HepG2 (cell line): Measurements from ENCODE around the gene SLU7. TPM values are rescaled to one million over a fixed set of nuclear protein-coding genes. Genes with fewer than 3 reads are reported as not detected.

Experiments
- ATAC-seq: fragments of 200-7000 bp; cut with Tn5 transposase; 3 replicates; pipeline ENCODE4 v1.9.1; 2020; ENCODE audit warnings: mild to moderate bottlenecking, moderate library complexity
- BruUV-seq: library from RNA; stranded (reverse); fragments of 400-500 nt; replicated peaks from 2 replicates; lab custom pipeline; 2021; lab: Mats Ljungman, UMichigan
- CTCF ChIA-PET: fragments of 300-600 bp; formaldehyde crosslinking; extraction: SDS; loops from one replicate; lab custom pipeline; 2021; ENCODE audit warnings: low total read pairs, inconsistent platforms, low intra/inter-chr PET ratio; lab: Yijun Ruan, JAX
- POLR2A ChIA-PET: fragments of 350-600 bp; sonication (Branson Sonifier 250); formaldehyde crosslinking; loops from one replicate; lab custom pipeline; 2020; ENCODE audit warnings: antibody characterized with exemption, inconsistent platforms; lab: Yijun Ruan, JAX
- DNase-seq: peaks from one replicate; pipeline ENCODE4 v3.0.0-alpha.2; 2015; ENCODE audit warnings: low spot score
- FAIRE-seq: peaks from 3 replicates; lab custom pipeline; 2011; peaks lifted over from hg19 to GRCh38; lab: Jason Lieb, UNC
- H2AFZ ChIP-seq: one replicate; pipeline ENCODE4 v1.6.1; 2011; ENCODE audit warnings: low read length, inconsistent platforms
- H3K27ac ChIP-seq: fragments of 300-600 bp; 3 replicates; pipeline ENCODE4 v1.8.0; 2011; ENCODE audit warnings: mixed run types, mild to moderate bottlenecking, mixed read lengths, low read length, inconsistent platforms; ENCODE audit not compliant: insufficient read depth; ENCODE audit errors: extremely low read length
- H3K27me3 ChIP-seq, 2 experiments: fragments of 200-600 bp in 1 of 2; 2 replicates in 1 of 2; 3 replicates in 1 of 2; pipeline versions ENCODE4 v1.6.0 to v1.8.0; 2011; ENCODE audit warnings: low read length in 2 of 2, mild to moderate bottlenecking in 2 of 2, moderate library complexity in 2 of 2, inconsistent platforms in 1 of 2; ENCODE audit not compliant: insufficient read depth in 2 of 2, control insufficient read depth in 1 of 2
- H3K36me3 ChIP-seq, 2 experiments: fragments of 200-600 bp in 1 of 2; replicated peaks in 1 of 2; 2 replicates in 1 of 2; 3 replicates in 1 of 2; pipeline versions ENCODE4 v1.5.1 to v1.8.0; 2011; ENCODE audit warnings: low read length in 2 of 2, inconsistent platforms in 1 of 2; ENCODE audit not compliant: insufficient read depth in 2 of 2, control insufficient read depth in 1 of 2
- H3K4me1 ChIP-seq: 2 replicates; pipeline ENCODE4 v1.5.1; 2012; ENCODE audit warnings: low read length, inconsistent platforms; ENCODE audit not compliant: insufficient read depth
- H3K4me2 ChIP-seq: 2 replicates; pipeline ENCODE4 v1.6.0; 2011; ENCODE audit warnings: low read depth, low read length, inconsistent platforms
- H3K4me3 ChIP-seq, 3 experiments: fragments of 200-600 bp in 1 of 3; sonication (generic), shearing (Covaris generic) in 1 of 3; replicated peaks in 1 of 3; 2 replicates each; pipeline ENCODE4 v1.5.1; 2011 to 2016; ENCODE audit warnings: low read length in 3 of 3, inconsistent platforms in 2 of 3, low read depth in 2 of 3, mild to moderate bottlenecking in 2 of 3, control low read depth in 1 of 3, mixed read lengths in 1 of 3; ENCODE audit not compliant: insufficient read depth in 1 of 3
- H3K79me2 ChIP-seq: one replicate; pipeline ENCODE4 v1.6.1; 2011; ENCODE audit warnings: low read length, inconsistent platforms; ENCODE audit not compliant: insufficient read depth
- H3K9ac ChIP-seq: 2 replicates; pipeline ENCODE4 v1.6.0; 2011; ENCODE audit warnings: mild to moderate bottlenecking, low read depth, low read length, inconsistent platforms; ENCODE audit not compliant: insufficient read depth
- H3K9me3 ChIP-seq: 2 replicates; pipeline ENCODE4 v1.5.1; 2012; ENCODE audit warnings: mild to moderate bottlenecking, low read length
- H4K20me1 ChIP-seq: 2 replicates; pipeline ENCODE4 v1.6.0; 2011; ENCODE audit warnings: inconsistent platforms, mild to moderate bottlenecking, low read length, moderate library complexity; ENCODE audit not compliant: insufficient read depth
- FOXC1 ChIP-seq: sonication (generic); formaldehyde crosslinking; IDR thresholded peaks from 2 replicates; pipeline ENCODE4 v1.8.0; 2022; ENCODE audit warnings: mild to moderate bottlenecking, missing genetic modification reagents, borderline replicate concordance
- NRL ChIP-seq: sonication (generic); formaldehyde crosslinking; IDR thresholded peaks from 2 replicates; pipeline ENCODE4 v1.5.0; 2020; ENCODE audit warnings: missing genetic modification reagents, mild to moderate bottlenecking, moderate library complexity, borderline replicate concordance
- SALL1 ChIP-seq: sonication (generic); formaldehyde crosslinking; IDR thresholded peaks from 2 replicates; pipeline ENCODE4 v1.8.0; 2022; ENCODE audit warnings: mild to moderate bottlenecking, missing genetic modification reagents
- U2AF1 ChIP-seq: fragments of 200-400 bp; formaldehyde crosslinking; optimal IDR thresholded peaks from 2 replicates; pipeline ENCODE3; 2017; ENCODE audit warnings: mild to moderate bottlenecking, low read depth, low read length
- WGBS: methylation state at CpG from one replicate; pipeline ENCODE4 v1.1.6; 2017; ENCODE audit warnings: low lambda C conversion rate; 5-methylcytosine and 5-hydroxymethylcytosine counted together
- in situ Hi-C: cut with HindIII; loops from 2 replicates; pipeline ENCODE4 v1.10.0; 2017; ENCODE audit warnings: low pct_unique_long_range_greater_than_20kb; ENCODE audit not compliant: extremely low pct_ligation_motif_present
- intact Hi-C: fragments of 100-400 bp; cut with micrococcal nuclease; formaldehyde crosslinking; loops from one replicate; pipeline ENCODE4 v1.10.0; 2022; ENCODE audit not compliant: unreplicated experiment
- polyA plus RNA-seq, 8 experiments: library from polyadenylated mRNA; depleted of rRNA in 3 of 8; stranded (reverse) in 7 of 8; unstranded in 1 of 8; fragments of >200 nt; fragmentation: Illumina TruSeq in 4 of 8; extraction: Trizol in 4 of 8; gene quantifications; 2 replicates each; pipeline versions ENCODE4 v1.2.1 to v1.2.3, GENCODE V29; 2011 to 2016; ENCODE audit warnings: low read depth in 4 of 8, missing spikeins in 1 of 8, mixed read lengths in 1 of 8; ENCODE audit not compliant: insufficient read depth in 1 of 8
- total RNA-seq, 5 experiments: library from RNA; depleted of rRNA; stranded (reverse); fragments of >200 nt; fragmentation: Illumina TruSeq; extraction: Trizol; gene quantifications; 2 replicates each; pipeline ENCODE4 v1.2.3, GENCODE V29; 2016; ENCODE audit warnings: low read depth in 1 of 5
- TF ChIP-seq, protein P1 (sequence below): sonication (generic); formaldehyde crosslinking; IDR thresholded peaks from 2 replicates; pipeline ENCODE4 v1.9.0; 2022; ENCODE audit warnings: missing genetic modification reagents, mild to moderate bottlenecking, borderline replicate concordance
- TF ChIP-seq, protein P2 (sequence below): sonication (generic); formaldehyde crosslinking; IDR thresholded peaks from 2 replicates; pipeline ENCODE4 v1.4.0; 2020; ENCODE audit warnings: missing genetic modification reagents

The SLU7 gene
- total and polyA plus RNA-seq, 2 of the 13 experiments (the other 11 are each of a cell fraction or from before 2014, with no cell fraction given), result 24.0 to 39.2 TPM

GRCh38 chr5:160354666-160355065, 64.2 kb downstream of the SLU7 start:
- Histone ChIP-seq H3K9me3 (no peaks in the 10 kb centered on the region), H3K27ac (no peak overlapping the region), H3K36me3 (no peaks in the 10 kb centered on the region), H3K9ac (no peak overlapping the region), H2AFZ (no peak overlapping the region), H3K4me1 (no peaks in the 10 kb centered on the region), H3K27me3 (peaks cover 0 to 4% of the 10 kb centered on the region in 2 experiments; a peak in 3 of 5 replicates), H3K79me2 (no peaks in the 10 kb centered on the region), H3K4me2 (no peak overlapping the region), H3K4me3 (no peak overlapping the region), H4K20me1 (no peaks in the 10 kb centered on the region)
- intact Hi-C loops, result no loop called here
- no peak for DNase-seq
- FAIRE-seq, result no peak
- no TSS peak for BruUV-seq
- ATAC-seq, result no peak
- TF ChIP-seq, protein P1, sequence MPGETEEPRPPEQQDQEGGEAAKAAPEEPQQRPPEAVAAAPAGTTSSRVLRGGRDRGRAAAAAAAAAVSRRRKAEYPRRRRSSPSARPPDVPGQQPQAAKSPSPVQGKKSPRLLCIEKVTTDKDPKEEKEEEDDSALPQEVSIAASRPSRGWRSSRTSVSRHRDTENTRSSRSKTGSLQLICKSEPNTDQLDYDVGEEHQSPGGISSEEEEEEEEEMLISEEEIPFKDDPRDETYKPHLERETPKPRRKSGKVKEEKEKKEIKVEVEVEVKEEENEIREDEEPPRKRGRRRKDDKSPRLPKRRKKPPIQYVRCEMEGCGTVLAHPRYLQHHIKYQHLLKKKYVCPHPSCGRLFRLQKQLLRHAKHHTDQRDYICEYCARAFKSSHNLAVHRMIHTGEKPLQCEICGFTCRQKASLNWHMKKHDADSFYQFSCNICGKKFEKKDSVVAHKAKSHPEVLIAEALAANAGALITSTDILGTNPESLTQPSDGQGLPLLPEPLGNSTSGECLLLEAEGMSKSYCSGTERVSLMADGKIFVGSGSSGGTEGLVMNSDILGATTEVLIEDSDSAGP (CRISPR knock-in tag), result no peak
- no peak for TF ChIP-seq SALL1 (CRISPR knock-in tag)
- no peak for TF ChIP-seq FOXC1 (CRISPR knock-in tag)
- TF ChIP-seq U2AF1, result no peak
- TF ChIP-seq, protein P2, sequence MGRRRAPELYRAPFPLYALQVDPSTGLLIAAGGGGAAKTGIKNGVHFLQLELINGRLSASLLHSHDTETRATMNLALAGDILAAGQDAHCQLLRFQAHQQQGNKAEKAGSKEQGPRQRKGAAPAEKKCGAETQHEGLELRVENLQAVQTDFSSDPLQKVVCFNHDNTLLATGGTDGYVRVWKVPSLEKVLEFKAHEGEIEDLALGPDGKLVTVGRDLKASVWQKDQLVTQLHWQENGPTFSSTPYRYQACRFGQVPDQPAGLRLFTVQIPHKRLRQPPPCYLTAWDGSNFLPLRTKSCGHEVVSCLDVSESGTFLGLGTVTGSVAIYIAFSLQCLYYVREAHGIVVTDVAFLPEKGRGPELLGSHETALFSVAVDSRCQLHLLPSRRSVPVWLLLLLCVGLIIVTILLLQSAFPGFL (CRISPR knock-in tag), result no peak
- no peak for TF ChIP-seq NRL (CRISPR knock-in tag)
- POLR2A ChIA-PET, result no interaction called here
- in situ Hi-C loops, result no loop called here
- CTCF ChIA-PET, result no interaction called here
- 66% methylated on average over 13 of the region's 14 CpGs for WGBS
